Gastroesophageal sphincter (tissue), 3 donors: ENCODE measurements around the gene SNRNP48.

Experiments
- CTCF ChIP-seq, 4 experiments: fragments of 200-600 bp in 2 of 4; fragments of 450-650 bp in 2 of 4; sonication (generic) in 1 of 4; IDR thresholded peaks; one replicate each; pipeline ENCODE4 v1.5.1; 2017 to 2019; ENCODE audit warnings: antibody characterized with exemption in 4 of 4, mild to moderate bottlenecking in 2 of 4, moderate library complexity in 2 of 4
- EP300 ChIP-seq: sonication (generic); formaldehyde crosslinking; IDR thresholded peaks from one replicate; pipeline ENCODE4 v1.6.1; 2017; ENCODE audit warnings: antibody characterized with exemption, mild to moderate bottlenecking
- POLR2A ChIP-seq, 2 donors: fragments of 450-650 bp; IDR thresholded peaks; one replicate each; pipeline ENCODE4 v1.6.1; 2017; ENCODE audit warnings: antibody characterized with exemption in 2 of 2, mild to moderate bottlenecking in 2 of 2, moderate library complexity in 1 of 2
- POLR2AphosphoS5 ChIP-seq: sonication (generic); formaldehyde crosslinking; IDR thresholded peaks from one replicate; pipeline ENCODE4 v1.6.1; 2017; ENCODE audit warnings: antibody characterized with exemption

- no peak for TF ChIP-seq CTCF (IDR thresholded peaks at IDR 0.05)
- no peak for TF ChIP-seq POLR2AphosphoS5
- TF ChIP-seq EP300 = no peak
- no peak for TF ChIP-seq POLR2A (IDR thresholded peaks at IDR 0.05)
Observed at GRCh38 chr6:7546020-7546369, 44.0 kb upstream of the SNRNP48 start.
